Activated CD4-positive, alpha-beta T cell treated with anti-CD3 and anti-CD28 coated beads, Interleukin-2, amount 50 U/mL, for 4 hours (primary cell): ENCODE data around the gene THRAP3.

ENCODE experiments used
- DNase-seq, 2 experiments: peaks; one replicate each; pipeline ENCODE4 v3.0.0-alpha.2; 2020

Gene THRAP3

GRCh38 chr1:36253161-36253862 lies 29.1 kb downstream of the THRAP3 start:
- DNase-seq = no peak

- no peak for DNase-seq
Measured at GRCh38 chr1:36256558-36257374, 32.5 kb downstream of the THRAP3 start.

- no peak for DNase-seq
Measured at GRCh38 chr1:36257375-36257767, 33.1 kb downstream of the THRAP3 start.

- no peak for DNase-seq
Measured at GRCh38 chr1:36258960-36259344, 34.7 kb downstream of the THRAP3 start.

GRCh38 chr1:36268981-36269380 lies 44.7 kb downstream of the THRAP3 start:
- DNase-seq = no peak

- DNase-seq = no peak
Measured at GRCh38 chr1:36269408-36269838, 45.2 kb downstream of the THRAP3 start.

- no peak for DNase-seq
Measured at GRCh38 chr1:36273024-36273423, 48.8 kb downstream of the THRAP3 start.

GRCh38 chr1:36274201-36274600 lies 50.0 kb downstream of the THRAP3 start:
- DNase-seq = no peak

GRCh38 chr1:36276688-36277087 lies 52.4 kb downstream of the THRAP3 start:
- no peak for DNase-seq

- no peak for DNase-seq
Measured at GRCh38 chr1:36279110-36279788, 55.0 kb downstream of the THRAP3 start.

- no peak for DNase-seq
Measured at GRCh38 chr1:36279789-36280296, 55.6 kb downstream of the THRAP3 start.

GRCh38 chr1:36284061-36284460 lies 59.8 kb downstream of the THRAP3 start:
- DNase-seq = no peak

GRCh38 chr1:36284517-36284916 lies 60.3 kb downstream of the THRAP3 start:
- DNase-seq = no peak

- DNase-seq = peak; percentile 42 to 45
Measured at GRCh38 chr1:36285443-36286101, 61.3 kb downstream of the THRAP3 start.

- DNase-seq = no peak
Measured at GRCh38 chr1:36286802-36287201, 62.6 kb downstream of the THRAP3 start.

- DNase-seq = no peak
Measured at GRCh38 chr1:36287595-36287994, 63.4 kb downstream of the THRAP3 start.

GRCh38 chr1:36295390-36295789 lies 71.1 kb downstream of the THRAP3 start:
- no peak for DNase-seq

- no peak for DNase-seq
Measured at GRCh38 chr1:36297062-36297461, 72.8 kb downstream of the THRAP3 start.

- DNase-seq = no peak
Measured at GRCh38 chr1:36298640-36299039, 74.4 kb downstream of the THRAP3 start.

GRCh38 chr1:36300526-36300925 lies 76.3 kb downstream of the THRAP3 start:
- no peak for DNase-seq

- no peak for DNase-seq
Measured at GRCh38 chr1:36301220-36301619, 77.0 kb downstream of the THRAP3 start.

GRCh38 chr1:36303244-36303643 lies 79.0 kb downstream of the THRAP3 start:
- no peak for DNase-seq
